Loucy (cell line): ENCODE results near the gene PTPRK.

Experiments used
- CTCF ChIP-seq: fragments of 200-600 bp; sonication (generic); conservative IDR thresholded peaks from 2 replicates; pipeline ENCODE4 v1.5.1; 2014; ENCODE audit warnings: mild to moderate bottlenecking, antibody characterized with exemption, low read length
- EZH2phosphoT487 ChIP-seq: fragments of 200-600 bp; IDR thresholded peaks from 2 replicates; pipeline ENCODE4 v1.6.1; 2018; ENCODE audit warnings: antibody characterized with exemption, mild to moderate bottlenecking, moderate library complexity, borderline replicate concordance

- TF ChIP-seq CTCF (no peak), EZH2phosphoT487 (no peak)
These were observed 8.9 kb downstream of the PTPRK start for GRCh38 chr6:128511506-128511905.
